Activated CD4-positive, alpha-beta T cell treated with anti-CD3 and anti-CD28 coated beads, Interleukin-2, Interleukin-4, amounts not matched to agents 100 ng/mL and 50 ng/mL, durations not matched to agents 16 hours and 8 hours (primary cell): ENCODE data around the gene CALML3.

Experiments used
- DNase-seq: peaks from one replicate; pipeline ENCODE4 v3.0.0-alpha.2; 2020; ENCODE audit warnings: low spot score

Gene CALML3

GRCh38 chr10:5525561-5526341 lies 990 bp downstream of the CALML3 start:
- no peak for DNase-seq

- no peak for DNase-seq
Observed at GRCh38 chr10:5526691-5527331, 2.0 kb downstream of the CALML3 start.

GRCh38 chr10:5527332-5528200 lies 2.8 kb downstream of the CALML3 start:
- no peak for DNase-seq

- no peak for DNase-seq
Observed at GRCh38 chr10:5528989-5529701, 4.4 kb downstream of the CALML3 start.

GRCh38 chr10:5529702-5530411 lies 5.1 kb downstream of the CALML3 start:
- DNase-seq: no peak

GRCh38 chr10:5530412-5530806 lies 5.6 kb downstream of the CALML3 start:
- no peak for DNase-seq

GRCh38 chr10:5530846-5531557 lies 6.2 kb downstream of the CALML3 start:
- no peak for DNase-seq

- no peak for DNase-seq
Observed at GRCh38 chr10:5531558-5532306, 7.0 kb downstream of the CALML3 start.

GRCh38 chr10:5532307-5532605 lies 7.5 kb downstream of the CALML3 start:
- DNase-seq: no peak

GRCh38 chr10:5532618-5533097 lies 7.9 kb downstream of the CALML3 start:
- no peak for DNase-seq

- DNase-seq: no peak
Observed at GRCh38 chr10:5533098-5533731, 8.5 kb downstream of the CALML3 start.

- no peak for DNase-seq
Observed at GRCh38 chr10:5534051-5534821, 9.5 kb downstream of the CALML3 start.

GRCh38 chr10:5534880-5535856 lies 10.4 kb downstream of the CALML3 start:
- no peak for DNase-seq

- no peak for DNase-seq
Observed at GRCh38 chr10:5536486-5537081, 11.8 kb downstream of the CALML3 start.

GRCh38 chr10:5537684-5538083 lies 12.9 kb downstream of the CALML3 start:
- DNase-seq: no peak

GRCh38 chr10:5538446-5538845 lies 13.7 kb downstream of the CALML3 start:
- no peak for DNase-seq
